ENCODE measurements around the gene CCL13. TPM values are rescaled to one million over a fixed set of nuclear protein-coding genes. Genes with fewer than 3 reads are reported as not detected.

CCL13 gene
- total and polyA plus RNA-seq, 10 of the 15 experiments (the other 5 are each of a cell fraction or from before 2014, with no cell fraction given): not detected

GRCh38 chr17:34375426-34375997 is 19.2 kb downstream of the CCL13 start (continued):
- TF ChIP-seq BCLAF1 (IDR thresholded peaks at IDR 0.05): no peak

- Histone ChIP-seq H3K27me3 (replicated peaks in 1 of 2; ENCODE audit: control insufficient read depth in 2 of 2, insufficient read depth in 2 of 2, low read length in 1 of 2) (peaks cover 0 to 8% of the 10 kb centered on the region in 2 experiments; a peak in 2 of 4 replicates), H3K9ac (ENCODE audit: control insufficient read depth, insufficient read depth, low read length) (no peak overlapping the region), H4K20me1 (ENCODE audit: control insufficient read depth, insufficient read depth) (no peaks in the 10 kb centered on the region), H3K4me2 (ENCODE audit: control insufficient read depth, insufficient read depth) (no peak overlapping the region; the same call in 1 of the 2 replicates), H3K79me2 (ENCODE audit: control insufficient read depth, insufficient read depth, low read length) (no peaks in the 10 kb centered on the region), H3K27ac (ENCODE audit: control insufficient read depth, insufficient read depth) (no peak overlapping the region), H2AFZ (ENCODE audit: control insufficient read depth, low read depth, low read length) (no peak overlapping the region), H3K4me1 (ENCODE audit: control insufficient read depth, insufficient read depth, low read length) (peaks cover 23% of the 10 kb centered on the region), H3K4me3 (no peak overlapping the region), H3K36me3 (ENCODE audit: control insufficient read depth in 2 of 2, insufficient read depth in 2 of 2, low read length in 1 of 2) (no peaks in the 10 kb centered on the region), H3K9me3 (replicated peaks; ENCODE audit: control insufficient read depth, insufficient read depth, low read length) (no peaks in the 10 kb centered on the region; the same call in 1 of the 3 replicates)
- ChIA-PET POLR2A (no interaction called here), SMC1A (ENCODE audit: uncharacterized antibody, unreplicated experiment) (interaction anchor here (1.1 to 2.8 kb wide), 5 partner anchors 8 to 39 kb away, joined by 3 to 17 read pairs (median 4); no protein-coding TSS in a partner anchor), RAD21 (ENCODE audit: unreplicated experiment) (interaction anchor here (0.9 to 2.4 kb wide), 2 partner anchors 14 to 15 kb away, joined by 3 to 11 read pairs; no protein-coding TSS in a partner anchor), CTCF (interaction anchor here (0.6 to 2.5 kb wide), 9 partner anchors 9 to 1641 kb away, joined by 3 to 26 read pairs (median 4); partner anchors contain the start of genes CCL1, CCL23 and RAD51D)
- DNase-seq (ENCODE audit: low read depth, low spot score) (no peak), ATAC-seq (peak; percentile 76), FAIRE-seq (no peak)
- in situ Hi-C loops (cut with MboI): no loop called here
- 36% methylated on average over 3 of the region's 3 CpGs for WGBS (ENCODE audit: insufficient coverage, insufficient replicate concordance, low lambda C conversion rate, missing lambda C conversion rate)
- intact Hi-C loops (cut with micrococcal nuclease; ENCODE audit: unreplicated experiment): loop anchor here (10.0 kb wide), 1 partner anchor 412 kb away; no protein-coding TSS in a partner anchor
- no TSS peak for BruUV-seq (replicated peaks)
- TF ChIP-seq ZNF384 (IDR thresholded peaks at IDR 0.05; ENCODE audit: borderline replicate concordance, low read depth, low read length) (peak; percentile 10; the same call in 1 of the 2 replicates), JUNB (IDR thresholded peaks at IDR 0.05) (0 out of 2 replicates have a peak, but pooled peaks have one; percentile 20), ETV6 (conservative IDR thresholded peaks at IDR 0.05 in 1 of 2, IDR thresholded peaks at IDR 0.05 in 1 of 2; ENCODE audit: borderline replicate concordance in 1 of 2, low read depth in 1 of 2) (peak in 1 of 2 experiments; percentile 74; a peak in 1 of 4 replicates), EP300 (IDR thresholded peaks at IDR 0.05; ENCODE audit: borderline replicate concordance in 1 of 2, control insufficient read depth in 1 of 2, low read depth in 2 of 2, low read length in 2 of 2) (peak; percentile 32 to 69; a peak in 3 of 4 replicates), IKZF2 (IDR thresholded peaks at IDR 0.05) (peak; percentile 73), HCFC1 (IDR thresholded peaks at IDR 0.05; ENCODE audit: low read length) (no peak), RUNX3 (IDR thresholded peaks at IDR 0.05; ENCODE audit: low read length) (peak; percentile 62), SPI1 (IDR thresholded peaks at IDR 0.05; ENCODE audit: borderline replicate concordance, insufficient read depth, low read depth, low read length) (0 out of 2 replicates have a peak, but pooled peaks have one; percentile 14), SMAD1 (IDR thresholded peaks at IDR 0.05; ENCODE audit: low read depth, partially characterized antibody) (no peak), IKZF1 (conservative IDR thresholded peaks at IDR 0.05) (peak; percentile 48; the same call in 1 of the 2 replicates), MTA2 (IDR thresholded peaks at IDR 0.05; ENCODE audit: low read depth) (peak; percentile 39; the same call in 1 of the 2 replicates), BMI1 (IDR thresholded peaks at IDR 0.05; ENCODE audit: borderline replicate concordance) (no peak), CREB1 (IDR thresholded peaks at IDR 0.05; ENCODE audit: low read depth) (0 out of 2 replicates have a peak, but pooled peaks have one; percentile 33), ATF7 (IDR thresholded peaks at IDR 0.05; ENCODE audit: low read depth) (peak; percentile 77), ZBTB33 (IDR thresholded peaks at IDR 0.05) (no peak)
Measured at GRCh38 chr17:34377078-34377823, 21.0 kb downstream of the CCL13 start.

All from GM12878 (cell line).